Gastroesophageal sphincter (tissue), 4 donors: Measurements from ENCODE around the gene NMU. TPM values are rescaled to one million over a fixed set of nuclear protein-coding genes. Genes with fewer than 3 reads are reported as not detected.

ENCODE experiments used
- ATAC-seq: fragments of 150-250 bp; one replicate; pipeline ENCODE4 v1.9.1; 2016; ENCODE audit warnings: mild to moderate bottlenecking, moderate library complexity
- H3K27ac ChIP-seq, 4 donors: fragments of 200-600 bp; sonication (generic) in 3 of 4; 1 replicate in 3 of 4; 2 replicates in 1 of 4; pipeline ENCODE4 v1.5.1; 2016 to 2019
- H3K27me3 ChIP-seq: fragments of 200-600 bp; sonication (generic); one replicate; pipeline ENCODE4 v1.5.1; 2019
- H3K36me3 ChIP-seq, 2 donors: fragments of 200-600 bp; sonication (generic); one replicate each; pipeline ENCODE4 v1.5.1; 2019; ENCODE audit warnings: control low read depth in 1 of 2
- H3K4me1 ChIP-seq, 3 donors: fragments of 200-600 bp; sonication (generic); 1 replicate in 2 of 3; 2 replicates in 1 of 3; pipeline ENCODE4 v1.5.1; 2016 to 2019; ENCODE audit warnings: control low read depth in 2 of 3
- H3K4me3 ChIP-seq, 2 donors: fragments of 200-600 bp; sonication (generic); one replicate each; pipeline ENCODE4 v1.5.1; 2019; ENCODE audit warnings: mild to moderate bottlenecking in 1 of 2, moderate library complexity in 1 of 2
- H3K9me3 ChIP-seq, 3 donors: fragments of 200-600 bp; sonication (generic); one replicate each; pipeline ENCODE4 v1.5.1; 2017 to 2019; ENCODE audit warnings: control low read depth in 2 of 3
- CTCF ChIP-seq, 4 experiments: fragments of 200-600 bp in 2 of 4; fragments of 450-650 bp in 2 of 4; sonication (generic) in 1 of 4; IDR thresholded peaks; one replicate each; pipeline ENCODE4 v1.5.1; 2017 to 2019; ENCODE audit warnings: antibody characterized with exemption in 4 of 4, mild to moderate bottlenecking in 2 of 4, moderate library complexity in 2 of 4
- EP300 ChIP-seq: sonication (generic); formaldehyde crosslinking; IDR thresholded peaks from one replicate; pipeline ENCODE4 v1.6.1; 2017; ENCODE audit warnings: antibody characterized with exemption, mild to moderate bottlenecking
- POLR2A ChIP-seq, 2 donors: fragments of 450-650 bp; IDR thresholded peaks; one replicate each; pipeline ENCODE4 v1.6.1; 2017; ENCODE audit warnings: antibody characterized with exemption in 2 of 2, mild to moderate bottlenecking in 2 of 2, moderate library complexity in 1 of 2
- POLR2AphosphoS5 ChIP-seq: sonication (generic); formaldehyde crosslinking; IDR thresholded peaks from one replicate; pipeline ENCODE4 v1.6.1; 2017; ENCODE audit warnings: antibody characterized with exemption
- WGBS, 2 donors: methylation state at CpG; one replicate each; pipeline ENCODE4 v1.1.5; 2018; ENCODE audit warnings: low coverage in 1 of 2; 5-methylcytosine and 5-hydroxymethylcytosine counted together
- total RNA-seq, 4 donors: library from RNA; depleted of rRNA; stranded (reverse); fragments of >200 nt; gene quantifications; one replicate each; pipeline ENCODE4 v1.1.0, GENCODE V29; 2016

Gene NMU
- total RNA-seq, 4 donors from 2014 or later = 1.6 TPM; not detected in 3

GRCh38 chr4:55666535-55666934, 30.4 kb upstream of the NMU start:
- no peak for ATAC-seq
- Histone ChIP-seq H3K9me3 (no peaks in the 10 kb centered on the region), H3K27me3 (no peaks in the 10 kb centered on the region), H3K36me3 (no peaks in the 10 kb centered on the region), H3K4me1 (no peaks in the 10 kb centered on the region), H3K27ac (no peak overlapping the region), H3K4me3 (no peak overlapping the region)
- WGBS, 2 donors = 95 to 100% methylated on average over 1 of the region's 1 CpG
- TF ChIP-seq CTCF (IDR thresholded peaks at IDR 0.05) (no peak), POLR2A (IDR thresholded peaks at IDR 0.05) (no peak), EP300 (no peak), POLR2AphosphoS5 (no peak)

DNA sequence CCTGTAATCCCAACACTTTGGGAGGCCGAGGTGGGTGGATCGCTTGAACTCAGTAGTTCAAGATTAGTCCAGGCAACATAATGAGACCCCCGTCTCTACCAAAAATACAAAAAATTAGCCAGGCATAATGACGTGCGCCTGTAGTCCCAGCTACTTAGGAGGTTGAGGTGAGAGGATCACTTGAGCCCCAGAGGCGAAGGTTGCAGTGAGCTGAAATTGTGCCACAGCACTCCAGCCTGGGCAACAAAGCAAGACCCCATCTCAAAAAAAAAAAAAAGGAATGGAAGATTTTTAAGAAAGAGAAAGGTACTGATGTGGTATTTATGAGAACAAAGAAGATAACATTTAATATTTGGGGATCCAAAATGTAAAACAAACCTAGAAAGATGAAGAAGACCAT, 27.0 kb upstream of the NMU start:
- Histone ChIP-seq H3K27me3 (no peaks in the 10 kb centered on the region), H3K27ac (no peak overlapping the region), H3K36me3 (no peaks in the 10 kb centered on the region), H3K9me3 (no peaks in the 10 kb centered on the region), H3K4me3 (no peak overlapping the region), H3K4me1 (no peaks in the 10 kb centered on the region)
- no peak for ATAC-seq
- WGBS, 2 donors = 80 to 89% methylated on average over 1 to 5 of the region's 6 CpGs
- TF ChIP-seq POLR2AphosphoS5 = no peak
- no peak for TF ChIP-seq CTCF (IDR thresholded peaks at IDR 0.05)
- no peak for TF ChIP-seq POLR2A (IDR thresholded peaks at IDR 0.05)
- no peak for TF ChIP-seq EP300

GRCh38 chr4:55661398-55662056, 25.4 kb upstream of the NMU start:
- Histone ChIP-seq H3K4me3 (no peak overlapping the region), H3K9me3 (no peaks in the 10 kb centered on the region), H3K4me1 (no peaks in the 10 kb centered on the region), H3K27ac (no peak overlapping the region), H3K27me3 (no peaks in the 10 kb centered on the region), H3K36me3 (no peaks in the 10 kb centered on the region)
- ATAC-seq = no peak
- 37 to 53% methylated on average over 5 of the region's 5 CpGs for WGBS, 2 donors
- TF ChIP-seq EP300 = no peak
- TF ChIP-seq CTCF (IDR thresholded peaks at IDR 0.05) = no peak
- no peak for TF ChIP-seq POLR2AphosphoS5
- TF ChIP-seq POLR2A (IDR thresholded peaks at IDR 0.05) = no peak

DNA sequence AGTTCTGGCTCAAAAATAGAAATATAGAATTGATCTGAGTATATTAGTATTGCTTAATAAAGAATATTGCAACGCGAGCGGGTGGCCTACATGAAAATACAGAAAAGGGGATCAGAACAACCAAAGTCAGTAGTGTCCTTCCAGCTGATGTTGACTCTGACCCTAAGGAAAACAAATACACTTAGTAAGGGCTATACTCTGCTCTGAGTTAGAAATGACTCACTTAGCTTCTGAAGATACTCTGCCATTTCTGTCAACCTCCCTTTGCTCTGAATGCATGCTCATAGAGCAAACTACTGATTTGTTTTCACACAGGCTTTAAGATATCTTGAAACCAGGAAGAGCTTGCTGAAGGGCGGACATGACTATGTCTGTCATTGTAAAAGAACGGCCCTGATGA, 22.6 kb upstream of the NMU start:
- no peaks in the 10 kb centered on the region for H3K36me3 ChIP-seq
- WGBS, 2 donors = 94 to 96% methylated on average over 3 to 5 of the region's 5 CpGs
- TF ChIP-seq CTCF (IDR thresholded peaks at IDR 0.05) (no peak), POLR2A (IDR thresholded peaks at IDR 0.05) (no peak), POLR2AphosphoS5 (no peak), EP300 (no peak)
- no peak overlapping the region for H3K4me3 ChIP-seq
- no peak for ATAC-seq
- H3K27me3 ChIP-seq = no peaks in the 10 kb centered on the region
- H3K4me1 ChIP-seq = no peaks in the 10 kb centered on the region
- no peak overlapping the region for H3K27ac ChIP-seq
- no peaks in the 10 kb centered on the region for H3K9me3 ChIP-seq

- ATAC-seq = no peak
- Histone ChIP-seq H3K4me1 (no peaks in the 10 kb centered on the region), H3K4me3 (no peak overlapping the region), H3K27me3 (no peaks in the 10 kb centered on the region), H3K27ac (no peak overlapping the region), H3K9me3 (no peaks in the 10 kb centered on the region), H3K36me3 (no peaks in the 10 kb centered on the region)
- whole genome bisulfite sequencing, 2 donors = 84 to 92% methylated on average over 2 to 5 of the region's 5 CpGs
- TF ChIP-seq POLR2A (IDR thresholded peaks at IDR 0.05) (no peak), EP300 (no peak), CTCF (IDR thresholded peaks at IDR 0.05) (no peak), POLR2AphosphoS5 (no peak)
Measured at GRCh38 chr4:55654131-55654530, 18.0 kb upstream of the NMU start.
